GM18498 (cell line): ENCODE measurements around the gene CFAP251.
"Not testable (repeated sequence)": the region's sequence is repeated elsewhere in the genome, so short reads cannot be mapped to it uniquely, and the experiment has no call there.

Experiments
- ATAC-seq: cut with Tn5 transposase; IDR thresholded peaks from one replicate; pipeline ENCODE4 v1.9.1; 2021; ENCODE audit warnings: mild to moderate bottlenecking, moderate library complexity; ENCODE audit not compliant: unreplicated experiment

The CFAP251 gene, protein sequence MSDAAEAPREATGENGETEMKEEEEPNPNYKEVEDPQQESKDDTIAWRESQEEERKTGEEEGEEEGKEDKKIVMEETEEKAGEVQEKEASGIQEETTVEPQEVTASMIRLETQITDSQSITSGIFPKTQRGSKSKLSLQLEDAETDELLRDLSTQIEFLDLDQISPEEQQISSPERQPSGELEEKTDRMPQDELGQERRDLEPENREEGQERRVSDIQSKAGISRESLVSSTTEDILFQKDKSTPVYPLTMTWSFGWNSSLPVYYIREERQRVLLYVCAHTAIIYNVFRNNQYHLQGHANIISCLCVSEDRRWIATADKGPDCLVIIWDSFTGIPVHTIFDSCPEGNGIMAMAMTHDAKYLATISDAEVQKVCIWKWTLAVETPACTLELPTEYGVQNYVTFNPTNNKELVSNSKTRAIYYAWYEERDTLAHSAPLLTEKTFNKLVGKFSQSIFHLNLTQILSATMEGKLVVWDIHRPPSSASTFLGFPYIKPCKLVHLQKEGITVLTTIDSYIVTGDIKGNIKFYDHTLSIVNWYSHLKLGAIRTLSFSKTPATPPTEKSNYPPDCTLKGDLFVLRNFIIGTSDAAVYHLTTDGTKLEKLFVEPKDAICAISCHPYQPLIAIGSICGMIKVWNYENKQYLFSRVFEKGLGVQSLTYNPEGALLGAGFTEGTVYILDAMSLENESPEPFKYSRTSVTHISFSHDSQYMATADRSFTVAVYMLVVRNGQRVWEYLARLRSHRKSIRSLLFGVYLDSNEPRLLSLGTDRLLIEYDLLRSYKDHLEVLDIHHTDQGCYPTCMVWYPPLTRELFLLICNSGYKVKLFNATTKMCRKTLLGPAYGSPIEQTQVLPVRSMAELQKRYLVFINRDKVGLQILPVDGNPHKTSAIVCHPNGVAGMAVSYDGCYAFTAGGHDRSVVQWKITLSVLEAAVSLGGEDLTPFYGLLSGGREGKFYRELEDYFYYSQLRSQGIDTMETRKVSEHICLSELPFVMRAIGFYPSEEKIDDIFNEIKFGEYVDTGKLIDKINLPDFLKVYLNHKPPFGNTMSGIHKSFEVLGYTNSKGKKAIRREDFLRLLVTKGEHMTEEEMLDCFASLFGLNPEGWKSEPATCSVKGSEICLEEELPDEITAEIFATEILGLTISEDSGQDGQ

DNA sequence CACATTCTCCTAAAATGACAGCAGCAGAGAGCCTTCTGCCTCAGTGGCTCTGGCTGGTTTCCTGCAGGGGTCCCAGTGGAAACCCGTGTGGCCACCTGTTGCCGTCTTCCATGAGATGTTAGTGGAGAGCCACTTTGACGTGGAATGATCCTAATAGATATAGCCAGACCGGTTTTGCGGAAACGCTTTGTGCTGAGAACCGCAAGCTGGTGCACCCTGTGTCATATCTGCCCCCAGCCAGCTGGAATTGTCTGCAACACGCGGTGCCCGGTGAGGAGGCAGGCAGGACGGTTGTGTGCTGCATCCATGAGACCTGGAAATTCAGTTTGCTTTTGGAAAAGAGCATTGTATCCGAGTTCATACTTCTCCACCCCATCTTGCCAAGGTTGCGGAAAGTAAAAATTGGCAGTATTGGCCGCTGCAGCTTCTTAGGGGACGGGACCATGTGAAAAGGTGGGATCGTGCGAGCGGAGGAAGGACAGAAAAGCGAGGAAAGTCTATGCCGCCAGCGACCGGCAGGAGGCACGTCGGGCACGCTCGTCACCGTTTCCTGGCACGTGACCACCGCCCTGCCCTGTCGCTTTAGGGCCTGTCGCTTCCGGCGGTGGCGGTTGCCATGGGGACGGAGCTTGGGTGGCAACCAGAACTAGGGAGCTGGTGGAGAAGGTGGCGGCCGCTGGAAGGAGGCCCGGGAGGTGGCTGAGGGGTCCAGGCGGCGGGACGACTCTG, at the start of gene CFAP251:
Gene CFAP251 (plus strand): TSS at position 643 of the 729 bp plus-strand sequence. CDS start 2,714 bp downstream, outside the sequence.
- peak; percentile 98 for ATAC-seq

DNA sequence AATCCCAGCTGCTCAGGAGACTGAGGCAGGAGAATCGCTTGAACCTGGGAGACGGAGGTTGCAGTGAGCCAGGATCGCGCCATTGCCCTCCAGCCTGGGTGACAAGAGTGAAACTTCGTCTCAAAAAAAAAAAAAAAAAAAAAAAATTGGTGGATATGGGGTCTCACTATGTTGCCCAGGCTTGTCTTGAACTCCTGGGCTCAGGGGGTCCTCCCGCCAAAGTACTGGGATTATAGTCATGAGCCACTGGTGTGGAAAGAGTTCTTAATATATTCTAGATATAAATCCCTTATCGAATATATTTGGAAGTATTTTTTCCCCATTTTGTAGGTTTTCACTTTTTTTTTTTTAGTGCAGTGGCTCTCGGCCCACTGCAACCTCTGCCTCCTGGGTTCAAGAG, 49.2 kb upstream of the CFAP251 start:
- ATAC-seq, result not testable (repeated sequence)

DNA sequence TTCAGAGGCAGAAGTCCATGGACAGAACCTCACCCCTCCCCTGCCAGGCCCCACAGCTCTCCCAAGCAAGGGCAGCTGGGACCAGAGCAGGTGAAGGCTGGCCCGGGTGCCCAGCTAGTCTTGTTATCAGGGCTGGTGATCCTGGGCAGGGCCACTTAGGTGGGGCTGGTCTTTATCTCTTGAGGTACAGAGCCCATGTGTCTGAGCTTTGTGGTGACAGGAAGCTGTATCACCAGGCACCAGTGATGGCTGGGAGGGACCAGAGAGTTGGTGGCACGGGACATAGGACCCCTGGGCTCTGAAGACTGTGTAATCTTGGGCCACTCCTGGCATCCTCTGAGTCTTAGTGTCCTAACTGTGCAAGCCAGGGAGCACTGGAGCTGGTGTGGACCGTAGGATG, 46.9 kb upstream of the CFAP251 start:
- ATAC-seq, result no peak

DNA sequence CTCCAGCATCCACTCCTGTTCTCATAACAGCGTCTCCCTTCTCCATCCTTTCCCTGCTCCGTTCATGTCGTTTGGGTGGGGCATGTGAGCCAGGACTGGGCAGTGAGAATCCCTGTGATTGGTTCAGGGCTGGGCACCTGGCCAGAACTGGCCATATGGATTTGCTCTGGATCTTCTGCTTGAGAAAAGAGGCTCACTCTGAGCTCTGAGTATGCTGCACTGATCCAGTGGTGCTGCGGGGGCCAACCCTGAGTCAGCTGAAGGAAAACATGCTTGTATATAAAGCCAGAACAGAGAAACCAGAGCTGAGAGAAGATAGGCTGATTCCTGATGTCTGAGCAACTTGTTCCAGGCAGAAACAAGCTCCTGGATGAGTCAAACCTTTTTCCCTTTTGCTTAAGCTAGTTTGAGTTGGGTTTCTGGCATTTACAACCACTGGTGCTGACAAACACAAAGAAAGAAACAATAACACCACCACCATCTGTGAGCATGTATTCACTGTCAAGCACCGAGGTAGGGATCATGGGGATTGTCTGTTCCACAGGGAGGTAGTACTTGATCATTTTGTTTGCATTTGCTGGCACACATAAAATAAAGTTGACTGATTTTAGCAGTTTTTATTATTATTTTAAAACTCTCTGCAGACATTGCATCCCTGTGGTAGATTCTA, 45.7 kb upstream of the CFAP251 start:
- no peak for ATAC-seq

DNA sequence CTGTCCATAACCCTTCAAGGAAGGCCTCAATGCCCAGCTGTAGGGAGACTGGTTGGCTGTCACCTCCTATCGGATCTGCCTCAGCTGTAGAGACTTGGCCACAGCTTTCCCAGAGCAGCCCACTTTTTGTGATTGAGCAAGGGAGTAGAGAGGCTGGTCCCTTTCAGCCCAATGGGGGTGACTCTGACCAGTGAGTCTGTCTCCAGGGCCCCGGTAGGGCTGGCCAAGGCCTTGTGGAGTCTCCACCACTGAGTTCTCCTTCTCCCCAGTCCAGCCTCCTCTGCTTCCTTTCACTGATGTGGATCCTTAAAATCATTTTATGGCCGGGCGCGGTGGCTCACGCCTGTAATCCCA, 45.2 kb upstream of the CFAP251 start:
- ATAC-seq, result no peak

DNA sequence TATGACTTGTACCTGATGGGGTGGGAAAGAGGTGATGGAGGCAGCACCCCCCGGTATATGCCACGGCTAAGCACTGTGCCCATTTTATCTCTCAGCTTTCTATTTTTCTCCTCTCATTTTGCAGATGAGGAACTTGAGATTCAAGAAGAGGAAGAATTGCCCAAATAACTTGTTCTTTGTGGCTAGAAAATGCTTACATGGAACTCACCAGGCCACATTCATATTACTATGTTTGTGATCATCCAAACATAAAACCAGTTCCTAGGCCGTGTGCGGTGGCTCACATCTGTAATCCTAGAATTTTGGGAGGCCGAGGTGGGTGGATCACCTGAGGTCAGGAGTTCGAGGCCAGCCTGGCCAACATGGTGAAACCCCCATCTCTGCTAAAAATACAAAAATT, 44.3 kb upstream of the CFAP251 start:
- no peak for ATAC-seq

DNA sequence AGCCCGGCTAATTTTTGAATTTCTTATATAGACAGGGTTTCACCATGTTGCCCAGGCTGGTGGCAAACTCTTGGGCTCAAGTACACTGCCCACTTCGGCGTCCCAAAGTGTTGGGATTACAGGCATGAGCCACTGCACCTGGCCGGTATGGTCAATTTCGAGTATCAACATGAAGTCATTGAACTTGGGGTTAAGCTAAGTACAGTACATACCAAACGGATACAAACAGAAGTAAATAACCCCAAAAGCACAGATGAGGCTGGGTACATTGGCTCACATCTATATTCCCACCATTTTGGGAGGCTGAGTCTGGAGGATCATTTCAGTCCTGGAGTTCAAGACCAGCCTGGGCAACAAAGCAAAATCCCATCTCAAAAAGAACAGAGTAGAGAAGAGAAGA, 42.8 kb upstream of the CFAP251 start:
- ATAC-seq, result no peak

DNA sequence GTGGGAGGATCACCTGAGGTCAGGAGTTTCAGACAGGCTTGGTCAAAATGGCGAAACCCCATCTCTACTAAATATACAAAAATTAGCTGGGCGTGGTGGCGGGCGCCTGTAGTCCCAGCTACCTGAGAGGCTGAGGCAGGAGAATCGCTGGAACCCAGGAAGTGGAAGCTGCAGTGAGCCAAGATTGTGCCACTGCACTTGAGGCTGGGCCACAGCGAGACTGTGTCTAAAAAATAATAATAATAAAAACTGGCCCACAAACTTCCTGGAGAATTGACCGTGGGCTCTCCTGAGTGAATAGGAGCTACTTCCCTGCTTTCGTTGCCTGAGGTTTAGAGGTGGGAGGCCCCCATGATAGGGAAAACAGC, 42.3 kb upstream of the CFAP251 start:
- not testable (repeated sequence) for ATAC-seq

DNA sequence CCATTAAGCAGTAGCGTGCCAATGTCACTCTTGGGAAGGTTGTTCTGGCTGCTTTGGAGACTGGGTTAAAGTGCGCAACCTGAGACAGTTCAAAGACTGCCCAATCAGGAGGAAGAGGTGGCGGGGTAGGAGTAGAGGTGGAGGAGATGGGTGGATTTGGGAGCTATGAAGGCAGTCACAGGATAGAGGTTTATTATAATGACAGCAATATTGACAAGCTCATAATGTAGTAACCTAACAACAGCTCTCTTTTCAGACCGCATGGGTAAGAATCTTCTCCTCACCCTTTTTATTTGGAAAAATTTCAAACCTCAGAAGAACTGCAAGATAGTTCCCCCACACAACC, 35.1 kb upstream of the CFAP251 start:
- no peak for ATAC-seq

DNA sequence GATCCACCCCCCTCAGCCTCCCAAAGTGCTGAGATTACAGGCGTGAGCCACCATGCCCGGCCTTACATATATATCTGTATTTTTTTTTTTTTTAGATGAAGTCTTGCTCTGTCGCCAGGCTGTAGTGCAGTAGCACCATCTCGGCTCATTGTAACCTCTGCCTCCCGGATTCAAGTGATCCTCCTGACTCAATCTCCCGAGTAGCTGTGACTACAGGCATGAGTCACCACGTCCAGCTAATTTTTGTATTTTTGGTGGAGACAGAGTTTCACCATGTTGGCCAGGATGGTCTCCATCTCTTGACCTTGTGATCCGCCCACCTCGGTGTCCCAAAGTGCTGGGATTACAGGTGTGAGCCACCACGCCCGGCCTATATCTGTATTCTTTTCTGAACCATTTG, 33.3 kb upstream of the CFAP251 start:
- ATAC-seq, result not testable (repeated sequence)

DNA sequence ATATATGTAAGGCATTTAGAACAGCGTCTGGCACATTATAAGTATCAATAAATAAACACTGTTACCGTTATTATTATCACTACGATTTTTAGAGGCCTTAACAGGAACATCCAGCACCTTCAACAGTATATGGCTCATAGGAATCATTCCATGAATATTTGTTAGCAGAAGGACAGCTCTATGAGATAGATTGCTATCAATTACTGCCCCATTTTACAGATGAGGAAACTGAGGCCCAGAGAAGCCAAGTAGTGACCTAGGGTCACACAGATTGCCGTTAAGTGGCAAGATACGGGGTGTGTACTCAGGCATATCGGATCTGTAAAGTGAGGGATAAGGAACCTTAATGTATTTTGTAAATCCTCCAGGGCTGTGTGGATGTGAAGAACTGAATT, 30.3 kb upstream of the CFAP251 start:
- no peak for ATAC-seq

DNA sequence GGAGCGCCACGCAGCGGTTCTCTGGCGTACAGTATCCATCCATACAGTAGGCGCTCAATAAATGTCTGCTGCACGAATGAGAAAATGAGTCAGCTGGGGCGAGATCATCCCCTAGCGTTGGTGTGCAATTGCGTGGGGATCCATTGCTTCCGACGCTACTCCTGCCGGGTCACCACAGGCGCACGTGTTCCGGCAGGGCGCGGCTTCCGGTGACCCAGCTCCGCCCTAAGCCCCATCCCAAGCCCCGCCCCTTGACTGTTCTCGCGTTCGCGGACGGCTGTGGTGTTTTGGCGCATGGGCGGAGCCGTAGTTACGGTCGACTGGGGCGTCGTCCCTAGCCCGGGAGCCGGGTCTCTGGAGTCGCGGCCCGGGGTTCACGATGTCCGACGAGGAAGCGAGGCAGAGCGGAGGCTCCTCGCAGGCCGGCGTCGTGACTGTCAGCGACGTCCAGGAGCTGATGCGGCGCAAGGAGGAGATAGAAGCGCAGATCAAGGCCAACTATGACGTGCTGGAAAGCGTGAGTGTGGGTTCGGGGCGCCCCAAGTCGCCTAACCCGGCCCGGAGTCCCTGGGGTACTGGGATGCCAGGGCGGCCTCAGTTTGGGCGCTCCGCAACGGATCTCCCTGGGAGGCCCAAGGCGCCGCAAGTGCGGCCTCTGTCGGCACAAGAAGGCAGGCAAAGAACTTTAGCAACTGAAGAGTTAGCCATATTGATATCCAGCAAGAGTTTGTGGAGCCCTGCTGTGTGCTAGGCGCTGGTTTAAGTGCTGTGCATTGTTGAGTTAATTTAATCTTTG, 29.7 kb upstream of the CFAP251 start, which contains the start of gene PSMD9:
Gene PSMD9 (plus strand): TSS at position 313 of the 796 bp plus-strand sequence. CDS start 67 bp downstream, at position 380.
- ATAC-seq, result peak; percentile 94

DNA sequence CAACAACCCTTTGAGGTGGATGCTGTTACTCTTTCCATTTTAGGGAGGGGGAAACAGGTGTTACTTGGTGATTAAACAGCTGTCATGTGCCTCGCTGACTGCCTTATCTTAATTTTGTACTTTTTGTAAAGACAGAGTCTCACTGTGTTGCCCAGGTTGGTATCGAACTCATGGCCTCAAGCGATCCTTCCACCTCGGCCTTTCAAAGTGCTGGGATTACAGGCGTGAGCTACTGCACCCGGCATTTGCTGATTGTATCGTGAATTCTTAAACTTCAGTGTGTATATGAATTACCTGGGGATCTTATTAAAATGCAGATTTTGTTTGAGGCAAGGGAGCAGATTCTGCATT, 29.1 kb upstream of the CFAP251 start:
- ATAC-seq, result no peak

DNA sequence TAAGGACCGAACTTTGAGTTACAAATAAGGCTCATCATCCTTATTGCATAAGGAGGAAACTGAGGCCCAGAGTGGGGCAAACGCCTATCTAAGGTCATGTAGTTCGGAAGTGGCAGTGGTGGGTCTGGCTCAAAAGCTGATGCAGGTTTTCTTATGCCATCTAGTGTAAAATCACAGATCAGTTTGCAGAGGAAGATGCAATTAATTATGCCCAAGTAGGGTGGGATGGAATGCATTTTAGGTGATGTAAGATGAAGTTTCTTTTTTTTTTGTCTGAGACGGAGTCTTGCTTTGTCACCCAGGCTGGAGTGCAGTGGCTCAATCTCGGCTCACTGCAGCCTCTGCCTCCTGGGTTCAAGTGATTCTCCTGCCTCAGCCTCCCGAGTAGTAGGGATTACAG, 28.7 kb upstream of the CFAP251 start:
- ATAC-seq, result not testable (repeated sequence)

DNA sequence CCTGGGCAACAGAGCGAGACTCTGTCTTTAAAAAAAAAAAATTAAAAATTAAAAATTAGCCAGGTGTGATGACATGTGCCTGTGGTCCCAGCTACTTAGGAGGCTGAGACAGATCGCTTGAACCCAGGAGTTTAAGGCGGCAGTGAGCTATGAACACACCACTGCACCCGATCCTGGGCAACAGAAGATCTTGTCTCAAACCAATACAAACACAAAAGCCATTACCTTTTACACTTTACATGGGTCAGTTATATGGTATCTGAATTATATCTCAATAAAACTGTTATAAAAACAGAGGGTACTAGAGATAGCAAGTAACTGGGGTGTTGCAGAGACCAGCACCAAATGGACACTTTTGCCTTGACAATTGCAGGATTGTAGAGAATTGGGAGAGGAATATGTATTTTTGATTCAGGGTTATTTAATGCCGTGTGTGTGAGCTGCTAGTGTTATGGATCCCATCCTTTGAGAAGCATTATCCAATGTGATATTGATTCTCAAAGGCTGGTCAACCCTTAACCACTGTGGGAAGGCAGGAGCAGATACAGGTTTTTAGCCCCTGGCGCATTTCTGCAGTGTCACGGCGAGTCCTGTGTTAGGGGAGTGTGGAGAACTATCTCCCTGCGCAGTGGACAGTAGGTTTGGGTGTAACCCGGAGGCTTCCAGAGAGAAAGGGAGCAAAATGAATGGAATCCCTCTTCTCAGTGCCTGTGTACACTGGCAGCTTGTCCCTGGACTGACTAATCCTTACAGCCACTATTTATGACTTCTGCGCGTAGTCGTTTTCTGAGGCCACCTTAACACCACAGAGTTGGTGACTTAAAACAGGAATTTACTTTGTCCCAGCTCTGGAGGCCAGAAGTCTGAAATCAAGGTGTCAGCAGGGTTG, 25.5 kb upstream of the CFAP251 start:
- ATAC-seq, result no peak

DNA sequence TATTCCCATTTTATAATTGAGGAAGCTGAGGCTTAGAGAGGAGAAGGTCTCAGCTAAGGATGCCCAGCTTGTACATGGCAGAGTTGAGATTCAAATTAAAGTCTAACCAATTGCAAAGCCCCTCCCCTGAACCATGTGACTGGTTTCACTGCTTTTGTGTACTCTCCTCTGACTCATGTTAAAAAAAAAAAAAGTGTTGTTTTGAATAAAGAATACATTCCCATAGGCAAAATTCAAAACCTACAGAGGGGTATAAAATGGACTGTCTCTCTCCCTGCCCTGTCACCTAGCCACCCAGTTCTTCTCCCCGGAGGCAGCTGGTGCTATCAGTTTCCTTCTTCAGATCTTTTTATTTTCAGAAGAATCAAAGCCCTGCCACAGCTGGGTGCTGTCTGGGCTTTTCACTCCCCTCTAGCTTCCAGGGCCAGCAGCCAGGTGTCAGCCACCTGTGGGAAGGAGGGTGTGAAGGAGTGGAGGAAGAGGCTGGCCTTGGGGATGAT, 24.4 kb upstream of the CFAP251 start:
- no peak for ATAC-seq

DNA sequence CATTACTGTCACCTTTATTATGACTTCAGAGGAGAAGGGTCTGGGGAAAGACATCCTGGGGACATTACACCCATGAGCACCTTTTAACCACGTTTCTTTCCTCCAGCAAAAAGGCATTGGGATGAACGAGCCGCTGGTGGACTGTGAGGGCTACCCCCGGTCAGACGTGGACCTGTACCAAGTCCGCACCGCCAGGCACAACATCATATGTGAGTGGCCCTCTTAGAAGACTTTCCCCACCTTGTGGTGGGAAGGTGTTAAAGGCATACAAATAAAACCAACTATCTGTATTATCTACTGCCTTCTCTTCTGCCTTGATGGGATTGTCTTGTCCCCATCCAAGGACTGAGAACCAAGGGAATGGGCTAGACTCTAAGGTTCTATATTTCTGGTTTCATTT, 23.8 kb upstream of the CFAP251 start:
- no peak for ATAC-seq

DNA sequence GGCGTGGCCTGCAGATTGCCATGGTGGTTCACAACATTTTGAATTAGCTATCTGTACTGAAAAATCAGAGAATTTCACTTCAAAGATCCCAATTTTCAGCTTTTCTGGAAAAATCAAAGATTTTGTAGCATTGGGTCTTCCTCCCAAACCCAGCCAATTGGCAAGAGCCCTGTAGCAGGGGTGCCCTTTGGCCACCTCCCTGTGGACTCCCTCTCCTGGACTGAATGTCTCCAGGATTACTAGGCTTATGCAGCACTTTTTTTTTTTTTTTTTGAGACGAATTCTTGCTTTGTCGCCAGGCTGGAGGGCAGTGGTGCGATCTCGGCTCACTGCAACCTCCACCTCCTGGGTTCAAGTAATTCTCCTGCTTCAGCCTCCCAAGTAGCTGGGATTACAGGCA, 20.1 kb upstream of the CFAP251 start:
- ATAC-seq, result no peak
